ENCODE results near the gene KCTD16.

Gene KCTD16

DNA sequence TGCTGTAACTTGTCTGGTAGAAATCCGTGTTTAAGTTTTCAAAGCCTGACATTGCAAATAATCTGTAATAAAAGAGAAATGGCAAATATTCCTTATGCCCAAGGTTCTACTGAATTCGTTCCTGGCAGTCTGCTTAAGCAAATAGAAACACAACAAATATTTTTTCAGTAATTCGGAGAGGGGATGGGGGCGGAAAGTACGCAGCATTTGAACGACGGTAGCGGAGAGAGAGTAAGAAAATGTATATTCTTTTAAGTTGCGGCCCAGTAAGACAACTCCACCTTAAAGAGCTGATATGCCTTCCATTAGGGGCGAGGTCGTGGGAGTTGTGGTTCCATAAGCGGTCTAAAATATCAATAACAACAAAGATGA is 783 bp upstream of the KCTD16 start:
- WGBS (ENCODE audit: extremely low coverage, insufficient coverage, low lambda C conversion rate), result no CpG with 5 or more reads among the region's 12 CpGs
- peaks cover 3% of the 10 kb centered on the region for H3K79me1 ChIP-seq (ENCODE audit: low read length)
- H2BK5ac ChIP-seq (ENCODE audit: low read length), result no peak overlapping the region
- peak overlapping the region; percentile 74 for H3K9ac ChIP-seq (ENCODE audit: low read length)
- no peaks in the 10 kb centered on the region for H3K4me1 ChIP-seq (ENCODE audit: control insufficient read depth, low read depth, low read length)
- H3K4ac ChIP-seq (ENCODE audit: low read depth, low read length), result no peak overlapping the region
- H3K4me3 ChIP-seq (ENCODE audit: low read length), result peak overlapping the region; percentile 78
- H3K27me3 ChIP-seq (ENCODE audit: insufficient read depth, low read length, poor library complexity), result no peaks in the 10 kb centered on the region
- no peak overlapping the region for H4K5ac ChIP-seq (ENCODE audit: low read length)
- H2AK5ac ChIP-seq (ENCODE audit: low read length), result no peak overlapping the region
- H2BK15ac ChIP-seq (replicated peaks; ENCODE audit: low read depth), result no peak overlapping the region
- H3K79me2 ChIP-seq (ENCODE audit: control insufficient read depth, insufficient read depth, low read length), result peaks cover 10% of the 10 kb centered on the region
- H3K18ac ChIP-seq (ENCODE audit: low read length), result no peak overlapping the region
- no peak overlapping the region for H2BK120ac ChIP-seq (ENCODE audit: low read depth, low read length)
- peaks cover 1% of the 10 kb centered on the region for H3K36me3 ChIP-seq (ENCODE audit: control insufficient read depth, insufficient read depth, low read length)
- no peak for DNase-seq
- H3K56ac ChIP-seq (ENCODE audit: low read length), result peak overlapping the region; percentile 85
- no peak overlapping the region for H3K23ac ChIP-seq (ENCODE audit: low read length)
- H3K27ac ChIP-seq (ENCODE audit: low read depth, low read length), result no peak overlapping the region
- peak overlapping the region; percentile 70 for H3K4me2 ChIP-seq (ENCODE audit: low read length)
- no peak overlapping the region for H4K8ac ChIP-seq (ENCODE audit: low read depth, low read length)

DNA sequence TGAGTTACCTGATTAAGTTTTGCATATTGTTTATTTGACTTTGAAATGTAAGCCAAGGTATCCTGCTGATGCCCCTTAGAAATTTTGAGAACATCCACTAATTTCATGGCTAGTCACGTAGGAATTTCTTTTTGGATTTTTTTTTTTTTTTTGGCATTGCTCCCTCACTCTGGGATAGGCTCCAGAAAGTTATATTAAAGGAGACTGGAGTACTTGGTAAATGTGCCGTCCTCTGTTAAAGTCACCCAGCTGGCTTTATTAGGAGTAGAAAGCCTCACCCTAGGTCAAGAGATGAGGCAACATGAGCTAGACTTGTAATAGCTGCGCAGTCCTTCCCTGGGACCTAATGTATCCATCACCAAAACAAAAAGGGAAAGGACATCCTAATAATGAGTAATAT is 3.1 kb downstream of the KCTD16 start:
- WGBS (ENCODE audit: extremely low coverage, insufficient coverage, low lambda C conversion rate), result no CpG with 5 or more reads among the region's 3 CpGs
- Histone ChIP-seq H3K4me1 (ENCODE audit: control insufficient read depth, low read depth, low read length) (no peaks in the 10 kb centered on the region), H2BK15ac (replicated peaks; ENCODE audit: low read depth) (no peak overlapping the region)

DNA sequence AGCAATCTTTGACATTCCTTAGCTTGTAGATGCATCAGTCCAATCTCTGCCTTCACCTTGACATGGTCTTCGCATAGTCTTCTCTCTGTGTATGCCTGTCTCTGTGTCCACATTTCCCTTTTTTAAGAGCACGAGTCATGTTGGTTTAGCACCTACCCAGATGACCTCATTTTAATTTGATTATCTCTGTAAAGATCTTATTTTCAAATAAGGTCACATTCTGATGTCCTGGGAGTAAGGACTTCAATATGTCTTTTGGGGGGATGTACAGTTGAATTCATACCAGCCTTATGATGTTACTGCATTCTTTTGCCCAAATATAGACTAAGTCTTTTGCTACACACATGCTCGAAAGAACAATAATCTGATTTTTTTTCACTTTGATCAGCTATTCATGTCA is 6.9 kb downstream of the KCTD16 start:
- peak overlapping the region; percentile 75 for H3K23ac ChIP-seq (ENCODE audit: low read length)
- no peak overlapping the region for H4K5ac ChIP-seq (ENCODE audit: low read length)
- H3K27me3 ChIP-seq (ENCODE audit: insufficient read depth, low read length, poor library complexity), result no peaks in the 10 kb centered on the region
- H2BK120ac ChIP-seq (ENCODE audit: low read depth, low read length), result no peak overlapping the region
- H3K4me3 ChIP-seq (ENCODE audit: low read length), result no peak overlapping the region
- no peaks in the 10 kb centered on the region for H3K36me3 ChIP-seq (ENCODE audit: control insufficient read depth, insufficient read depth, low read length)
- no peak overlapping the region for H3K56ac ChIP-seq (ENCODE audit: low read length)
- no peak overlapping the region for H3K18ac ChIP-seq (ENCODE audit: low read length)
- no peaks in the 10 kb centered on the region for H3K4me1 ChIP-seq (ENCODE audit: control insufficient read depth, low read depth, low read length)
- no peak overlapping the region for H2BK5ac ChIP-seq (ENCODE audit: low read length)
- H2AK5ac ChIP-seq (ENCODE audit: low read length), result no peak overlapping the region
- no peaks in the 10 kb centered on the region for H3K79me1 ChIP-seq (ENCODE audit: low read length)
- no peak overlapping the region for H4K8ac ChIP-seq (ENCODE audit: low read depth, low read length)
- H3K79me2 ChIP-seq (ENCODE audit: control insufficient read depth, insufficient read depth, low read length), result no peaks in the 10 kb centered on the region
- no peak overlapping the region for H3K9ac ChIP-seq (ENCODE audit: low read length)
- H3K4ac ChIP-seq (ENCODE audit: low read depth, low read length), result no peak overlapping the region
- peak; percentile 14 for DNase-seq
- no peak overlapping the region for H3K4me2 ChIP-seq (ENCODE audit: low read length)
- H2BK15ac ChIP-seq (replicated peaks; ENCODE audit: low read depth), result no peak overlapping the region
- H3K27ac ChIP-seq (ENCODE audit: low read depth, low read length), result no peak overlapping the region
- no CpG with 5 or more reads among the region's 3 CpGs for WGBS (ENCODE audit: extremely low coverage, insufficient coverage, low lambda C conversion rate)

More for the DNA sequence above, 3.1 kb downstream of the KCTD16 start:
- no peak overlapping the region for H3K18ac ChIP-seq (ENCODE audit: low read length)
- H4K8ac ChIP-seq (ENCODE audit: low read depth, low read length), result no peak overlapping the region
- no peak overlapping the region for H3K9ac ChIP-seq (ENCODE audit: low read length)
- H3K79me2 ChIP-seq (ENCODE audit: control insufficient read depth, insufficient read depth, low read length), result peaks cover 10% of the 10 kb centered on the region
- DNase-seq, result no peak
- no peak overlapping the region for H3K27ac ChIP-seq (ENCODE audit: low read depth, low read length)
- no peak overlapping the region for H2BK5ac ChIP-seq (ENCODE audit: low read length)
- no peaks in the 10 kb centered on the region for H3K27me3 ChIP-seq (ENCODE audit: insufficient read depth, low read length, poor library complexity)
- no peak overlapping the region for H3K4ac ChIP-seq (ENCODE audit: low read depth, low read length)
- no peak overlapping the region for H2AK5ac ChIP-seq (ENCODE audit: low read length)
- no peaks in the 10 kb centered on the region for H3K79me1 ChIP-seq (ENCODE audit: low read length)
- no peak overlapping the region for H3K56ac ChIP-seq (ENCODE audit: low read length)
- H3K36me3 ChIP-seq (ENCODE audit: control insufficient read depth, insufficient read depth, low read length), result no peaks in the 10 kb centered on the region
- H2BK120ac ChIP-seq (ENCODE audit: low read depth, low read length), result no peak overlapping the region
- H4K5ac ChIP-seq (ENCODE audit: low read length), result no peak overlapping the region
- no peak overlapping the region for H3K23ac ChIP-seq (ENCODE audit: low read length)
- H3K4me2 ChIP-seq (ENCODE audit: low read length), result no peak overlapping the region
- H3K4me3 ChIP-seq (ENCODE audit: low read length), result no peak overlapping the region

DNA sequence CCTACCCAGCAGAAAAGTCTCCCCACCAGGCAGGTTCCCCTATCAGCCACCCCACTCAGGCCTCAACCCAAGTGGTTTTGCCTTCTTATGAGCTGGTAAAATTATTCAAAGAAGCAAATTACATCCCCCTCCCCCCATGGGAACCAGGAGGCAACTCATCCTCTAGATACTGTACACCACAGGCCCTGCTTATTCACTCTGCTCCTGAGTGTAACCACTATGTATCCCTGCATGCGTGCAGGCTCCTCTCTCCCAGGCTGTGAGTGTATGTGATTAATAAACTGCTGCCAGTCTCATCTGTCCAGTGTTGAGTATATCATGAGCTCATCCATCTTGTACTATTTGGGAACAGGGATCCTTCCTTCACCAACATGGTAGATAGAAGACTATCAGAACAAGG is 8.6 kb downstream of the KCTD16 start:
- Histone ChIP-seq H3K56ac (ENCODE audit: low read length) (no peak overlapping the region), H3K4ac (ENCODE audit: low read depth, low read length) (no peak overlapping the region), H3K4me2 (ENCODE audit: low read length) (no peak overlapping the region), H3K79me1 (ENCODE audit: low read length) (no peaks in the 10 kb centered on the region), H4K8ac (ENCODE audit: low read depth, low read length) (no peak overlapping the region), H3K18ac (ENCODE audit: low read length) (no peak overlapping the region), H3K4me3 (ENCODE audit: low read length) (no peak overlapping the region), H2BK15ac (replicated peaks; ENCODE audit: low read depth) (no peak overlapping the region), H4K5ac (ENCODE audit: low read length) (no peak overlapping the region), H3K27me3 (ENCODE audit: insufficient read depth, low read length, poor library complexity) (no peaks in the 10 kb centered on the region), H3K27ac (ENCODE audit: low read depth, low read length) (no peak overlapping the region), H3K4me1 (ENCODE audit: control insufficient read depth, low read depth, low read length) (no peaks in the 10 kb centered on the region), H2BK5ac (ENCODE audit: low read length) (no peak overlapping the region), H2AK5ac (ENCODE audit: low read length) (no peak overlapping the region), H3K36me3 (ENCODE audit: control insufficient read depth, insufficient read depth, low read length) (no peaks in the 10 kb centered on the region), H3K79me2 (ENCODE audit: control insufficient read depth, insufficient read depth, low read length) (no peaks in the 10 kb centered on the region), H3K23ac (ENCODE audit: low read length) (no peak overlapping the region), H2BK120ac (ENCODE audit: low read depth, low read length) (no peak overlapping the region), H3K9ac (ENCODE audit: low read length) (no peak overlapping the region)
- no CpG with 5 or more reads among the region's 1 CpG for WGBS (ENCODE audit: extremely low coverage, insufficient coverage, low lambda C conversion rate)
- no peak for DNase-seq

DNA sequence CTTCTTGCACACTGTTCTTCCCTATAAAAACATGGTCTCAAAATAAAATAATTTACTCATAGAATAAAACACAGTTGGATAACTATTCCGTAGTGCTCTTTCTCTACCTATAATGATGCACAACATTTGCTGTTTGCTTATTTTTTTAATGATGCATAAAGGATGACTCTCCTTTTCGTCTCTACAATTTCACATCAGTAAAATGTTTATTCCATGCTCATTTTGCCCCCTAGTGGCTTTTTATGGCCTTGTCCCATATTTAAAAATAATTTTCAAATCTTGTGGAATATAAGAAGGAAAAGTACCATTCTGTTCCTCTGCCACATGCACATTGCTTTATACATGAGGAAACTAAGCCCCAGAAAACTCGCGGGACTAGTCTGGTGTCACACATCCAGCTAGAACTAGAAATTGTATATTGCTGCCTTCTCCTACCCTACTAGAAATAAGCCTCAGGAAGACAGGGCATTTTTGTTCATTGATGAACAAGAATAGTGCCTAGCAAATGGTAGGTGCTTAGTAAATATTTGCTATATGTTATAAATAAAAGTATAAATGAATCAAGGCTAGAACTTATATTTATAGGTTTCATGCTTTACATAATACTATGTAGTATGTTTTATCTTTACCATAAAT is 12.7 kb downstream of the KCTD16 start:
- Histone ChIP-seq H4K5ac (ENCODE audit: low read length) (no peak overlapping the region), H2BK120ac (ENCODE audit: low read depth, low read length) (no peak overlapping the region), H3K79me2 (ENCODE audit: control insufficient read depth, insufficient read depth, low read length) (no peaks in the 10 kb centered on the region), H3K27me3 (ENCODE audit: insufficient read depth, low read length, poor library complexity) (no peaks in the 10 kb centered on the region), H3K27ac (ENCODE audit: low read depth, low read length) (no peak overlapping the region), H3K36me3 (ENCODE audit: control insufficient read depth, insufficient read depth, low read length) (no peaks in the 10 kb centered on the region), H3K4me1 (ENCODE audit: control insufficient read depth, low read depth, low read length) (no peaks in the 10 kb centered on the region), H3K9ac (ENCODE audit: low read length) (no peak overlapping the region), H2AK5ac (ENCODE audit: low read length) (no peak overlapping the region), H3K4ac (ENCODE audit: low read depth, low read length) (no peak overlapping the region), H3K56ac (ENCODE audit: low read length) (no peak overlapping the region), H3K4me2 (ENCODE audit: low read length) (no peak overlapping the region), H3K79me1 (ENCODE audit: low read length) (no peaks in the 10 kb centered on the region), H3K18ac (ENCODE audit: low read length) (no peak overlapping the region), H2BK5ac (ENCODE audit: low read length) (no peak overlapping the region), H3K4me3 (ENCODE audit: low read length) (no peak overlapping the region), H4K8ac (ENCODE audit: low read depth, low read length) (no peak overlapping the region), H2BK15ac (replicated peaks; ENCODE audit: low read depth) (no peak overlapping the region), H3K23ac (ENCODE audit: low read length) (no peak overlapping the region)
- no peak for DNase-seq
- no CpG with 5 or more reads among the region's 4 CpGs for WGBS (ENCODE audit: extremely low coverage, insufficient coverage, low lambda C conversion rate)

DNA sequence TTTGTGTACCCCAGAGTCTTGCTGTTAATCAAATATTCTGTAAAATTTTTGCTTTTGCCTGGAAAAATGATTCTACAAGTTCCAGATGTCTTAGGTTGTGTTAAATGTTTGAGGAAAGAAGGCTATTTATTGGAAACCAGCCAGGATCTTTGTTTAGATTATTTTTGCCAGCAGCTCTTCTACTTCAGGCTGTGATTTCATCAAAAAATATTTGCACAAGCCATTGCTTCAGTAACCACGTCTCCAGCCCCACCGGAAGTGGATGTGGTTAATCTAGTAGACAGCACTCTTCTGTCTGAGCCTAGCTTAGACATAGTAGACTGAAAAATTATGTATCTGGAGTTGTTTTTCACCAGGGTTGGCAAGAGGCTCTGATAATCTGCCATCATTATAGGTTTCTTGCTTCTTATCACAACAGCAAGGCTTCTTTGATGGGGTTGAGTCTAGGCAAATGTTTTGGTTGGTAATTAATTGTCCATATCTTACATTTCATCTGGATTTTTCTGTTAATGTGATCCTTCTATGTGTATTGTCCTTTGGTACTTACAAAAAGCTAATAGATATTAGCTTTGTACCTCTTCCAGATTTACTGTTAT is 17.1 kb downstream of the KCTD16 start:
- Histone ChIP-seq H3K4me1 (ENCODE audit: control insufficient read depth, low read depth, low read length) (no peaks in the 10 kb centered on the region), H3K4me2 (ENCODE audit: low read length) (no peak overlapping the region), H3K27ac (ENCODE audit: low read depth, low read length) (no peak overlapping the region), H3K9ac (ENCODE audit: low read length) (no peak overlapping the region), H3K4me3 (ENCODE audit: low read length) (no peak overlapping the region), H2BK5ac (ENCODE audit: low read length) (no peak overlapping the region), H2BK120ac (ENCODE audit: low read depth, low read length) (no peak overlapping the region), H4K5ac (ENCODE audit: low read length) (no peak overlapping the region), H2BK15ac (replicated peaks; ENCODE audit: low read depth) (no peak overlapping the region), H3K18ac (ENCODE audit: low read length) (no peak overlapping the region), H4K8ac (ENCODE audit: low read depth, low read length) (no peak overlapping the region), H3K23ac (ENCODE audit: low read length) (no peak overlapping the region), H3K56ac (ENCODE audit: low read length) (no peak overlapping the region), H3K79me1 (ENCODE audit: low read length) (no peaks in the 10 kb centered on the region), H3K79me2 (ENCODE audit: control insufficient read depth, insufficient read depth, low read length) (no peaks in the 10 kb centered on the region), H3K27me3 (ENCODE audit: insufficient read depth, low read length, poor library complexity) (no peaks in the 10 kb centered on the region), H3K4ac (ENCODE audit: low read depth, low read length) (no peak overlapping the region), H2AK5ac (ENCODE audit: low read length) (no peak overlapping the region), H3K36me3 (ENCODE audit: control insufficient read depth, insufficient read depth, low read length) (no peaks in the 10 kb centered on the region)
- WGBS (ENCODE audit: extremely low coverage, insufficient coverage, low lambda C conversion rate), result no CpG with 5 or more reads among the region's 2 CpGs
- DNase-seq, result no peak

All from mesendoderm (in vitro differentiated cells).